ENCODE data around the gene DPP4.

GRCh38 chr2:162044586-162044985 lies 29.4 kb downstream of the DPP4 start:
- TF ChIP-seq EP300 (conservative IDR thresholded peaks at IDR 0.05; ENCODE audit: poor library complexity, severe bottlenecking) (no peak), CTCF (IDR thresholded peaks at IDR 0.05; ENCODE audit: poor library complexity, severe bottlenecking) (no peak), EZH2 (IDR thresholded peaks at IDR 0.05; ENCODE audit: borderline replicate concordance, insufficient read depth, low read length, poor library complexity, severe bottlenecking) (no peak), RAD21 (conservative IDR thresholded peaks at IDR 0.05) (no peak), TAF1 (IDR thresholded peaks at IDR 0.05; ENCODE audit: low read depth) (no peak), POLR2AphosphoS5 (IDR thresholded peaks at IDR 0.05) (no peak), MXI1 (conservative IDR thresholded peaks at IDR 0.05; ENCODE audit: poor library complexity, severe bottlenecking) (no peak)

Measured in neural cell (in vitro differentiated cells).